GM18498 (cell line): ENCODE measurements around the gene LYSMD4.
"Not testable (repeated sequence)": the region's sequence is repeated elsewhere in the genome, so short reads cannot be mapped to it uniquely, and the experiment has no call there.

Experiments
- ATAC-seq: cut with Tn5 transposase; IDR thresholded peaks from one replicate; pipeline ENCODE4 v1.9.1; 2021; ENCODE audit warnings: mild to moderate bottlenecking, moderate library complexity; ENCODE audit not compliant: unreplicated experiment

Gene LYSMD4

GRCh38 chr15:99733268-99734039 is at the start of gene LYSMD4:
Gene LYSMD4 (minus strand): TSS chr15:99733437. CDS start chr15:99731999, 1,438 bp downstream.
- ATAC-seq: peak; percentile 99

DNA sequence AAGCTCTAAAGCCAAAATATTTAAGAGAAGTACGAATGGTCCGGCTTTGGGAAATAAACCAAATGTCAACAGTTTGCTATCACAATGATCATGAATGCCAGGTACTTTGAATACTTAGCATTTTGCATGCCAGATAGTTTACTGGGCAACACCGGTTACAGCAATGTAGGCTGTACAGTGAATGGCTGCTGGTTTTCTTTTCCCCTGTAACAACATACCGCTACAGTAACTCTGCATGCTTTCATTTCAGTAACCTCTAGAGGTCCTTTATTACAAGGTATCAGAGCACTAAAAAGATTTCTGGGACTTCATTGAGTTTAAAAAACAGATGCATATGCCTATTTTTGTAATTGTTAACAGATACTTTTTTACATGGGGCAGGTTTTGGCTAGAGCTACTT is 48.8 kb upstream of the LYSMD4 start:
- ATAC-seq: not testable (repeated sequence)

DNA sequence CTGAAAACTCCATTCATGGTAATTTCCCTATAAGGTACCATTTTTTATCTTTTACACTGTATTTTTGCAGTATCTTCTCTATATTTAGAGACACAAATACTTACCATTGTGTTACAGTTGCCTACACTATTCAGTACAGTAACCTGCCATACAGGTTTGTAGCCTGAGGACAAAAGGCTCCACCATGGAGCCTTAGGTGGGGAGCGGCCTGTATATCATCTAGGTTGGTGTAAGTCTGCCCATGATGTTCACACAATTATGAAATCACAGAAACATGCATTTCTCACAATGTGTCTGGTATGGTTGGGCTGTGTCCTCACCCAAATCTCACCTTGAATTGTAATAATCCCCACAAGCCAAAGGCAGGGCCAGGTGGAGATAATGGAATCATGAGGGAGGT is 43.9 kb upstream of the LYSMD4 start:
- no peak for ATAC-seq

DNA sequence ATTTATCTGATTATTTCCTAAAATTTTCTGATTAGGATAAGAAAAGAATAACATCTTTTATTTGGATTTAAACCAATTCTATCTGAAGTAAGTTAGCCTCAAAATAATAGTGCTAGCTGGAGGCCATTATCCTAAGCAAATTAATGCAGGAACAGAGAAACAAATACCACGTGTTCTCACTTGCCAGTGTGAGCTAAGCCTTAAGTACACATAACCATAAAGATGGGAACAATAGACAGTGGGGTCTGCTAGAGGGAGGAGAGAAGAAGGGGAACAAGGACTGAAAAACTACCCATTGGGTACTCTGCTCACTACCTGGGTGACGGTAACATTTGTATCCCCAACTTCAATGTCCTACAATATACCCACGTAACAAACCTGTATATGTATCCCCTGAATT is 31.3 kb upstream of the LYSMD4 start:
- ATAC-seq: no peak

DNA sequence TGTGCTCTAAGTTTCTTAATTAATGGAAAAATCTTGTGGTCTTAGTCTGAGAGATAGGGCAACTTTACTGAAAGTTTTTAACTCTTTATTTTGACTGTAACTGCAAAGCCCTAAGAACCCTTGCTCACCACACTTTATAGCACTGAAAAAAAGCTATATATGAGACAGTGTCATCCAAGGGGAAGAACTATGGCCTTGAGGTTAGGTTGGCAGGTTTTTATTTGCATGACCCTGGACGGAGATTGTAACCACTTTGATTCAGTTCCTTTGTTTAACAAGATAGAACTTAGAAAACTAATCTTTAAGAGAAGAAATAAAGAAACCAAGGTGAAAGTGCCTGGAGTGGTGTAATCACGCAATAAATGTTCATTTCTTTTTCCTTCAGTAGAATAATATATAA is 30.6 kb upstream of the LYSMD4 start:
- no peak for ATAC-seq

- no peak for ATAC-seq
Observed at GRCh38 chr15:99762288-99762687, 29.1 kb upstream of the LYSMD4 start.

- peak; percentile 94 for ATAC-seq
Observed at GRCh38 chr15:99755692-99756409, 22.6 kb upstream of the LYSMD4 start.

DNA sequence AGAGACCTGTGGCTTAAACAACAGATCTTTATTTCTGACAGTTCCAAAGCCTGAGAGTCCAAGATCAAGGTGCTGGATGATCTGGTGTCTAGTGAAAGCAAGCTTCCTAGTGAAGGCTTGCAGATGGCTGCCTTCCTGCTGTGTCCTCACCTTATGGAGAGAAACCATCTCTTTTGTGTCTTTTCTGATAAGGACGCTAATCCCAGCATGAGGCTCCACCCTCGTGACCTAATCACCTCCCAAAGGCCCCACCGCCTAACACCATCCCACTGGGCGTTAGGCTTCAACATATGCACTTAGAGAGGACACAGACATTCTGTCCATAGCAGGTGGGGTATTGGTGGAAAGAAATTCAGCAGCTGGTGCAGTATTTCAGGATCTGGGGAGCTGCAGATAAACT is 19.8 kb upstream of the LYSMD4 start:
- ATAC-seq: no peak

- no peak for ATAC-seq
Observed at GRCh38 chr15:99752556-99752955, 19.3 kb upstream of the LYSMD4 start.

DNA sequence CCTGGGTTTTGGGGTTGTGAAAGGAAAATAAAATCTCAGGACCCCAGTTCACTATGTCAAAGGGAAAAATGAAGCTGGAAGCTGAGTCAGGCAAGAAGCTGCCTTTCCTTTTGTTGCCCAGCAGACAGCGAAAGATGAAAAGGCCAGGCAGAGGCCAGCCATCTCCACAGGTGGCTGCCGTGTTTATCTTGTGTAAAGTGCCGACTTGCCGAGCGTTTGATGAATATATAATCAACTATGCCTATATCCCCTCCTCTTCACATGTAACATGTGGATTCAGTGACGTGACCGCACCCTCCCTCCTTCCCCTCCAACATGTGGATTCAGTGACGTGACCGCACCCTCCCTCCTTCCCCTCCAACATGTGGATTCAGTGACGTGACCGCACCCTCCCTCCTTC is 17.1 kb upstream of the LYSMD4 start:
- ATAC-seq: not testable (repeated sequence)

DNA sequence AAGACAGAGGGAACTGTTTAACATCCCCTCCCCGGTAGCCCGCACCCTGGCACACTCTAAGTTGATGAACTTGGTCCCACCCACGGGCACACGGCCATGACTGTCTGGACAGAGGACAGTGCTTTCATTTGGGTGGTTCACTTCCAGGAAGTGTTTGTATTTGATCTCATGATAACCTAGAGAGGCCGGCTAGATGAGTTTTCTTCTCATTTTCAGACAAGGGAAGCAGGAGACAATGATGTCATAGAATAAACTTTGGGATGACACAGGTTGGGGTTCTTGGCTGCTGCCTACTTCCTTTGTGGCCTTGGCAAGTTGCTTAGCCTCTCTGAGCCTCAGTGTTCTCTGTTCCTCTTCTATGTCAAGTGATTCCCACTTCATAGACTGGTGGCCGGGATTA is 16.1 kb upstream of the LYSMD4 start:
- ATAC-seq: no peak

GRCh38 chr15:99745370-99746086 is 12.3 kb upstream of the LYSMD4 start:
- ATAC-seq: no peak

DNA sequence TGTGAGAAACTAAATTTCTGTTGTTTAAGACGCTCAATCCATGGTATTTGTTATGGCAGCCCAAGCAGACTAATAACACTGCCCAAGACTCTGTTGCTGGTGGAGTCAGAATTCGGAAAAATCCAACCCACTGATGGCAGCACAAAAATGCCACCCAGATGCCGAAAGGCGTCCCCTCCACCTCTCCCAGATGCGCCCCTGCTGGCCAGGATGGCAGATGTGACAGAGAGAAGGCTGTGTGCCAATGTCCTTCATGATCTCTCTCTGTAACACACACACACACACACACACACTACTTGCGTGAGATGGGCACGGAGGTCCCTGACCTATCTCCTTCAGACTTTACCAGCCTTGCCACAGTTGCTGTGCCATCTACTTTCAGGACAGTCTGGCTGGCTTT is 10.9 kb upstream of the LYSMD4 start:
- ATAC-seq: no peak

GRCh38 chr15:99741835-99742234 is 8.6 kb upstream of the LYSMD4 start:
- ATAC-seq: no peak

- ATAC-seq: no peak
Observed at GRCh38 chr15:99738021-99738847, 5.0 kb upstream of the LYSMD4 start.

GRCh38 chr15:99736702-99737101 is 3.5 kb upstream of the LYSMD4 start:
- no peak for ATAC-seq

DNA sequence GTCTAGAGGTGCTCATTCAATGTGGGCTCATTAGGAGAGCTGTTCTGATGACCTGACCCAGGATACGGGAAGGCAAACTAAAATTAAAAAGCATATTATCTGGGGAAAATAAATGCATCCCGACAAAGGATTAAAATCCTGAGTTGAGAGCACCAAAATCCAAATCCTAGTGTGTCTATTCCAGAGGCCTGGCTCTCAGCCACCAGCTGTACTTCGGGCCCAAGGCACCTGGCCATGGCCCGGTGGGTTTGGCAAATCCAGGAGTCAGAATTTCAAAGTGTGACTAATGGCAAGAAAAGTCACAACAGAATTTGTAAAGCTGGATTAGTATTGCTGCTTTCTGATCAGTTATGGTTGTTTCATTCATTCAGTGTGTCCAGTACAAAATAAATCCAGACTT is 2.6 kb upstream of the LYSMD4 start:
- ATAC-seq: no peak

DNA sequence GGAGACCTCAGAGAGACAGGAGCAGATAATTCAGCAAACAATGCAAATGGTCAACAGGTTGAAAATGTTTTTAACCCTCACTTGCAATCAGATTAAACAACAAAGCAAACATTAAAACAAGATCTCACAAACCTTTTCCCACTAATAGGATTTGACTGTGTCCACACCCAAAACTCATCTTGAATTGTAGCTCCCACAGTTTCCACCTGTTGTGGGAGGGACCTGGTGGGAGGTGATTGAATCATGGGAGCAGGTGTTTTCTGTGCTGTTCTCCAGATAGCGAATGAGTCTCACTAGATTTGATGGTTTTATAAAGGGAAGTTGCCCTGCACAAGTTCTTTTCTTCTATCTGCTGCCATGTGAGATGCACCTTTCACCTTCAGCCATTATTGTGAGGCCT is 1.3 kb upstream of the LYSMD4 start:
- no peak for ATAC-seq

GRCh38 chr15:99734040-99734291 is 729 bp upstream of the LYSMD4 start:
- ATAC-seq: not testable (repeated sequence)

GRCh38 chr15:99732751-99733267 is 428 bp downstream of the LYSMD4 start:
- peak; percentile 28 for ATAC-seq
